Gastrocnemius medialis (tissue), 4 donors: ENCODE measurements around the gene RAD23B. TPM values are rescaled to one million over a fixed set of nuclear protein-coding genes. Genes with fewer than 3 reads are reported as not detected.

Experiments
- ATAC-seq, 2 donors: fragments of 150-250 bp; one replicate each; pipeline ENCODE4 v1.9.1; 2016
- DNase-seq, 2 donors: peaks; one replicate each; pipeline ENCODE4 v3.0.0-alpha.2; 2019
- H3K27ac ChIP-seq, 4 donors: fragments of 200-600 bp; sonication (generic); 1 replicate in 1 of 4; 2 replicates in 3 of 4; pipeline ENCODE4 v1.5.1; 2016 to 2018; ENCODE audit warnings: mild to moderate bottlenecking in 2 of 4, moderate library complexity in 1 of 4
- H3K27me3 ChIP-seq, 3 donors: fragments of 200-600 bp; sonication (generic) in 2 of 3; 1 replicate in 1 of 3; 2 replicates in 2 of 3; pipeline versions ENCODE4 v1.5.1 to v1.6.0; 2016 to 2019; ENCODE audit warnings: mild to moderate bottlenecking in 1 of 3, moderate library complexity in 1 of 3
- H3K36me3 ChIP-seq, 2 donors: fragments of 200-600 bp; sonication (generic) in 1 of 2; one replicate each; pipeline ENCODE4 v1.5.1; 2017 to 2018
- H3K4me1 ChIP-seq, 2 donors: fragments of 200-600 bp; sonication (generic) in 1 of 2; one replicate each; pipeline ENCODE4 v1.5.1; 2016 to 2017; ENCODE audit warnings: mild to moderate bottlenecking in 2 of 2
- H3K4me3 ChIP-seq, 4 donors: fragments of 200-600 bp; sonication (generic) in 3 of 4; 1 replicate in 1 of 4; 2 replicates in 3 of 4; pipeline ENCODE4 v1.5.1; 2016 to 2019; ENCODE audit warnings: mild to moderate bottlenecking in 2 of 4
- H3K9me3 ChIP-seq, 3 donors: fragments of 200-600 bp; sonication (generic) in 2 of 3; 1 replicate in 1 of 3; 2 replicates in 2 of 3; pipeline ENCODE4 v1.5.1; 2016 to 2019
- POLR2A ChIP-seq, 2 donors: fragments of 450-650 bp; IDR thresholded peaks; one replicate each; pipeline ENCODE4 v1.6.1; 2017; ENCODE audit warnings: antibody characterized with exemption in 2 of 2, mild to moderate bottlenecking in 2 of 2, moderate library complexity in 2 of 2
- in situ Hi-C, 4 donors: fragments of 200-750 bp; cut with MboI; loops; one replicate each; pipeline versions ENCODE4 v1.15.0 to v1.8.0; 2017; ENCODE audit warnings: low sequenced_read_pairs in 4 of 4
- intact Hi-C: fragments of 100-400 bp; cut with DNase I; formaldehyde crosslinking; loops from one replicate; pipeline ENCODE4 v1.15.1; 2023; ENCODE audit warnings: low total_unique reads
- total RNA-seq, 4 donors: library from RNA; depleted of rRNA; stranded (reverse); fragments of >200 nt; gene quantifications; one replicate each; pipeline versions ENCODE4 v1.1.0 to v1.2.3, GENCODE V29; 2016
- TF ChIP-seq, protein P1 (sequence below), 5 experiments: fragments of 450-650 bp in 3 of 5; fragments of 200-600 bp in 2 of 5; sonication (generic) in 2 of 5; IDR thresholded peaks in 4 of 5; conservative IDR thresholded peaks in 1 of 5; 1 replicate in 4 of 5; 2 replicates in 1 of 5; pipeline ENCODE4 v1.5.1; 2016 to 2019; ENCODE audit warnings: antibody characterized with exemption in 5 of 5, mild to moderate bottlenecking in 3 of 5, moderate library complexity in 3 of 5

RAD23B gene
- total RNA-seq, 4 donors from 2014 or later, result 163 to 249 (median 188) TPM

DNA sequence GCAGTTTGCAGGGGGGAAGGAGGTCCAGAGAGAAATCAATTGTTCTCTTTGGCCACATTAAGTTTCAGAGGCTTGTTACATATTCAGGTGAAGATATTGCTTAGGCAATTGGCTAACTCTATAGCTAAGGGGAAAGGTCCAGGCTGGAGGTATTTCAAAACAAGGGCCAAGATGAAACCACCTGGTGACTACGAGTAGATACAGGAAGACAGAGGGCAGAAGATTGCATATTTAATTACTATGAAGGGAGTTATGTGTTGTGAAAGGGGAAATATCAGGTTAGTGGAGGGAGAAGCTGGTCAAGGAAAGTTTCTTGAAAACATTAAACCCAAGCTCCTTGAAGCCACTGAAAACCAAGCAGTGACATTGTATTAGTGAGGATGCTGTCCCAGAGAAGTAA, 1.9 kb upstream of the RAD23B start:
- Histone ChIP-seq H3K9me3 (no peaks in the 10 kb centered on the region), H3K4me3 (no peak overlapping the region), H3K36me3 (no peaks in the 10 kb centered on the region), H3K4me1 (peaks cover 16 to 26% of the 10 kb centered on the region in 2 donors), H3K27ac (no peak overlapping the region), H3K27me3 (no peaks in the 10 kb centered on the region)
- DNase-seq (no peak), ATAC-seq (no peak)
- in situ Hi-C loops (loop anchor here in 1 of 4 donors (25.0 kb wide), 1 partner anchor 1831 kb away; the partner anchor contains the start of gene TMEM245), intact Hi-C loops (loop anchor here (5.0 kb wide), 2 partner anchors 104 to 419 kb away; partner anchors contain the start of gene ZNF462)
- TF ChIP-seq, protein P1, sequence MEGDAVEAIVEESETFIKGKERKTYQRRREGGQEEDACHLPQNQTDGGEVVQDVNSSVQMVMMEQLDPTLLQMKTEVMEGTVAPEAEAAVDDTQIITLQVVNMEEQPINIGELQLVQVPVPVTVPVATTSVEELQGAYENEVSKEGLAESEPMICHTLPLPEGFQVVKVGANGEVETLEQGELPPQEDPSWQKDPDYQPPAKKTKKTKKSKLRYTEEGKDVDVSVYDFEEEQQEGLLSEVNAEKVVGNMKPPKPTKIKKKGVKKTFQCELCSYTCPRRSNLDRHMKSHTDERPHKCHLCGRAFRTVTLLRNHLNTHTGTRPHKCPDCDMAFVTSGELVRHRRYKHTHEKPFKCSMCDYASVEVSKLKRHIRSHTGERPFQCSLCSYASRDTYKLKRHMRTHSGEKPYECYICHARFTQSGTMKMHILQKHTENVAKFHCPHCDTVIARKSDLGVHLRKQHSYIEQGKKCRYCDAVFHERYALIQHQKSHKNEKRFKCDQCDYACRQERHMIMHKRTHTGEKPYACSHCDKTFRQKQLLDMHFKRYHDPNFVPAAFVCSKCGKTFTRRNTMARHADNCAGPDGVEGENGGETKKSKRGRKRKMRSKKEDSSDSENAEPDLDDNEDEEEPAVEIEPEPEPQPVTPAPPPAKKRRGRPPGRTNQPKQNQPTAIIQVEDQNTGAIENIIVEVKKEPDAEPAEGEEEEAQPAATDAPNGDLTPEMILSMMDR (IDR thresholded peaks at IDR 0.05 in 4 of 5, conservative IDR thresholded peaks at IDR 0.05 in 1 of 5), result no peak

GRCh38 chr9:107281922-107282667, 984 bp upstream of the RAD23B start:
- in situ Hi-C loops (loop anchor here in 1 of 4 donors (25.0 kb wide), 1 partner anchor 1830 kb away; the partner anchor contains the start of gene TMEM245), intact Hi-C loops (loop anchor here (2.0 to 5.0 kb wide), 3 partner anchors 61 to 420 kb away; partner anchors contain the start of gene ZNF462)
- Histone ChIP-seq H3K9me3 (no peaks in the 10 kb centered on the region), H3K27ac (peak overlapping the region; percentile 82 to 99 (median 92)), H3K27me3 (no peaks in the 10 kb centered on the region), H3K36me3 (no peaks in the 10 kb centered on the region), H3K4me3 (peak overlapping the region; percentile 71 to 82 (median 72)), H3K4me1 (peaks cover 25 to 27% of the 10 kb centered on the region in 2 donors)
- DNase-seq (no peak), ATAC-seq (peak in 1 of 2 donors; percentile 5)
- TF ChIP-seq, protein P1 (IDR thresholded peaks at IDR 0.05 in 4 of 5, conservative IDR thresholded peaks at IDR 0.05 in 1 of 5), result no peak
- TF ChIP-seq POLR2A (IDR thresholded peaks at IDR 0.05), result no peak

GRCh38 chr9:107283623-107284616, 841 bp downstream of the RAD23B start:
- TF ChIP-seq, protein P1 (IDR thresholded peaks at IDR 0.05 in 4 of 5, conservative IDR thresholded peaks at IDR 0.05 in 1 of 5), result peak in 1 of 5 experiments; percentile 0
- TF ChIP-seq POLR2A (IDR thresholded peaks at IDR 0.05), result no peak
- Histone ChIP-seq H3K4me3 (peak overlapping the region; percentile 73 to 91 (median 86)), H3K4me1 (peaks cover 35 to 40% of the 10 kb centered on the region in 2 donors), H3K36me3 (no peaks in the 10 kb centered on the region), H3K27ac (peak overlapping the region; percentile 90 to 99 (median 97)), H3K9me3 (no peaks in the 10 kb centered on the region), H3K27me3 (no peaks in the 10 kb centered on the region)
- intact Hi-C loops (loop anchor here (2.0 to 5.0 kb wide), 3 partner anchors 59 to 422 kb away; partner anchors contain the start of gene ZNF462), in situ Hi-C loops (loop anchor here in 1 of 4 donors (25.0 kb wide), 1 partner anchor 1828 kb away; the partner anchor contains the start of gene TMEM245)
- ATAC-seq (peak; percentile 78 to 80), DNase-seq (peak; percentile 90 to 93)

- DNase-seq, result no peak
- Histone ChIP-seq H3K27ac (peak overlapping the region; percentile 90 to 99 (median 97)), H3K36me3 (no peaks in the 10 kb centered on the region), H3K4me3 (peak overlapping the region; percentile 73 to 91 (median 86)), H3K27me3 (no peaks in the 10 kb centered on the region), H3K9me3 (no peaks in the 10 kb centered on the region), H3K4me1 (peaks cover 42 to 47% of the 10 kb centered on the region in 2 donors)
- no peak for ATAC-seq
- intact Hi-C loops, result loop anchor here (5.0 kb wide), 2 partner anchors 107 to 422 kb away; partner anchors contain the start of gene ZNF462
- in situ Hi-C loops, result loop anchor here in 1 of 4 donors (25.0 kb wide), 1 partner anchor 1828 kb away; the partner anchor contains the start of gene TMEM245
- TF ChIP-seq, protein P1 (IDR thresholded peaks at IDR 0.05 in 4 of 5, conservative IDR thresholded peaks at IDR 0.05 in 1 of 5), result no peak
- TF ChIP-seq POLR2A (IDR thresholded peaks at IDR 0.05), result no peak
Measured at GRCh38 chr9:107284636-107285035, 1.6 kb downstream of the RAD23B start.
